NCI-H526 (cell line): ENCODE measurements around the gene GGCT.
A peak's percentile ranks its signal among the peaks of the same experiment; 100 is the strongest.

Source experiments
- DNase-seq, 2 experiments: peaks; one replicate each; lab custom pipeline; 2025; lab: John Stamatoyannopoulos, UW

GGCT gene

DNA sequence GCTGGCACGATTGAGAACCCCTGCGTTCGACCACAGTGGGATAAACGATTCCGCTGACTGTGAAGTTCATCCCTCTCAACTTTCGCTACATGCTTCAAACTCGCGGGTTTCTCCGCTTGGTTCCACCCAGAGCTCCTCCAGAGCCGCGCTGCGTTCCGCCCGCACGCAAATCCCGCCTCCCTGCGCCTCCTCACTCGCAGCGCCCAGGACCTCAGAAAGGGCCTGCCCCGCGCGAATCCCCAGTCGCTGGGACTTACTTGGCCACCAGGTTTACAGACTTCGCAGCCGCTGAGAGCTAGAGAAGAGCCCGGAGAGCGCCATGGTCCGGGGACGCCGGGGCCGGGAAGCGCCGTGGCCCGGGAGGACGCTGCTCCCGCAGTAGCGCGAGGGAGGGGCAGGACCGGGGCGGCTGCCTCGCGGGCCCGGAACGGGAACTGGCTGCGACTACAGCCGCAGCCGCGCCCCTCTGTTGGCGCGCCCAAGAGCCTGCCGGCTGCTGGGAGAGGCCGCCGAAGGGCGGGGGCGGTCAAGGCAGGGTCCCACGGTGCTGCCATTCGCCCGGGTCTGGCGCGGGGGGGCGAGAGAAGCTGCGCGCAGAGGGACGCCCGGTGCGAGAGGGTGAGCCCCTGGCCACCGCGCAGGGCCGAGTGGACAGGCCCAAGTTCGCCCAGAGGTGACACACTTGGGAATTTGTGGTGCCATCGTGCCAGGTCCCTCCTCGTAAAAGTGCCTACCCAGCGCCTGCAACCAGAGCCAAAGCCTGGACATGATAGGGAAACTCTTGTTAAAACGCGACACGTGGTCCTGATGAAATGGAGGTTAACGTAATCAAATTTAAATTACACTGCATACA is 26.1 kb downstream of the GGCT start, which contains the start of gene NOD1:
NOD1 (minus strand) TSS at position 436 of the 853 bp plus-strand sequence. CDS start 21,863 bp downstream, outside the sequence.
- DNase-seq: peak; percentile 62 to 93

DNA sequence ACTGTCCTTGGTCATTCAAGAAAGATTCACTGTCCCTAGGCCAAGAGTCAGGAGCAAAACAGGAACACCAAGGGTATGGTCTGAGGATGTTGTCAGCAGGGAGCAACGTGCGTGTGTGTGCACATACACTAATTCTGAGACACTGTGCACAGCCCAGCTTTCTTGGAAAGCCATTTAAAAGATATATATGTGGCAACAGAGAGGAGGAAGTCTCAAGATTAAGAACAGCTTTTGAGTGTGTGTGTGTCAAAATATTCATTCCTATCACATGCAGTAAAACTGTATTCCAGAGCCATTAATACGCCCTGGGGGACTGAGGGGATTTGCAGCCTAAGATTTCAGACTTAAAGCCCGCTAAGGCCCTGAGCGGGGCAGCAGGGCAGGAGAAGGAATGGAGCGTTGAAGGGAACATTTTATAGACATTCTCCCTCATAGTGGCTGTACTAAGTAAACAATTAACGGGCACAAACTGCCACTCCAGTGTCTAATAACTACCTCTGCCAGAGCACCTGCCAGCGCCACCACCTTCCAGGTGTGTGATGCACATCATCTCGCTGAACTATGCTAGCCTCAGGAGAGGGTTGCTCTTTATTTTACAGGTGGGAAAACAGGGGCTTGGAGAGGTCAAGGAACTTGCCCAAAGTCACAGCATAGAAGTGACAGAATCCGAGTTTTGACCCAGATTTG is 28.0 kb downstream of the GGCT start:
- DNase-seq: peak; percentile 72 to 85

GRCh38 chr7:30475580-30475979 is 29.0 kb downstream of the GGCT start:
- no peak for DNase-seq

DNA sequence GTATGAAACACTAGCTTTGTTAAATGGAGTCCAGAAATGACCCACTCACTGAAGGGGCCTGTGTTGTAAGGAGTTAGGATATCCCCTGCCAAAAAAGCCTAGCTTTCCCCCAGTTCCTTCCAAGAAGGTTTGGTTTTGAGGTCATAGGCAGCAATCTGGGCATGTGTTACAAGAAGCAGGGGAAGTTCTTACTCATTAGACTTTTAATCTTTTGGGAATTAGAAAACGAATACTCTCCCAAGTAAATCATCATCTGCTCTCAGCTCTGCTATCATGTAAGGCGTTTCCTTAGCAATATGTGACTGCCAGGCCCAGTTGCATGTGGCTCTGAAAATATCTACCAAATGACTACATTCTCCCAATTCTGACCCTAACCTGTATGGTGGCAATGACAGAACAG is 29.7 kb downstream of the GGCT start:
- DNase-seq: no peak

GRCh38 chr7:30474485-30474884 is 30.1 kb downstream of the GGCT start:
- no peak for DNase-seq

DNA sequence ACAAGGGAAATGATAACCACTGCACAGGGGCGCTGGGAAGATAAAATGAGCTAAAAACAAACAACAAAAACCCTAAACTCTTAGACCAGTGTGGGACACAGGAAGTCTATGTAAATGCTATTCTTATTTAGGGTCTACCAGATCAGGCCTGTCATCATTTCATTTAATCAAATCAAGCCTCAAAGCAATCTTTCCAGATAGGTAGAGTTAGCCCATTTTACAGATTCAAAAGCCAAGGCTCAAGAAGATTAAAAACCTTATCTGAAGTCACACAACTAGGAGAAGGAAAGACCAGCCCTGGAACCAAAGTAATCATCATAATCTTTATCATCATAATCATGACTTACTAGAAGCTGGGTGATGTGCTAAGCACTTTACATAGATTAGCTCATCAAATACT is 30.7 kb downstream of the GGCT start:
- no peak for DNase-seq

- no peak for DNase-seq
These were observed 31.5 kb downstream of the GGCT start for GRCh38 chr7:30472784-30473775.

DNA sequence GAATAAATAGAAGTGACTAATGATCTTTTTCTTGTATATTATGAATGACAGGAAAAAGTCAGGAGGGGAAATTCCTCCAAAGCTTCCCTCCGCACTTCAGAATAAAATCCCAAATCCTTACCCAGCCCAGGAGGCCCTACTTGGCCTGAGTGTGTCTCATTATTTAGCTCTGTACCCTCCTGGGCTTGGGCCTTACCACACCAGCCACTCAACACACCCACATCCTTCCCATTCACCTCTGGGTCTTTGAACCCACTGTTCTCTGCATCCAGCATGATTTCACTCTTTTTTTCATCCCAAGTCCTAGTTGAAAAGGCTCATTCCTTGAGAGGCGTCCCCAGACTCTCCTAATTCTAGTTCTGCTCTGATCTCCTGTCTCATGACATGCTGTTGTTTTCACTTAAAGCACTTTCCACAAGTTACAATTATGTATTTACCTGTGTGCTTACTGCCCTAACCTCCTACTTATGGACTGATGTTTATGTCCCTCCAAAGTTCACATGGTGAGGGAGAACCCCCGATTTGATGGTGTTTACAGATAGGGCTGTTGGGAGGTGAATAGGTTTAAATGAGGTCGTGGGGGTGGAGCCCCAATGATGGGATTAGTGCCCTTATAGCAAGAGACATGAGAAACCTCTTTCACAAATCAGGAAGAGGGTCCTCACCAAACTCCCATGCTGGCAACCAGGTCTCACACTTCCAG is 32.4 kb downstream of the GGCT start:
- no peak for DNase-seq

- no peak for DNase-seq
These were observed 33.4 kb downstream of the GGCT start for GRCh38 chr7:30471205-30471604.

- no peak for DNase-seq
These were observed 33.9 kb downstream of the GGCT start for GRCh38 chr7:30470771-30471170.

GRCh38 chr7:30470163-30470770 is 34.4 kb downstream of the GGCT start:
- no peak for DNase-seq

DNA sequence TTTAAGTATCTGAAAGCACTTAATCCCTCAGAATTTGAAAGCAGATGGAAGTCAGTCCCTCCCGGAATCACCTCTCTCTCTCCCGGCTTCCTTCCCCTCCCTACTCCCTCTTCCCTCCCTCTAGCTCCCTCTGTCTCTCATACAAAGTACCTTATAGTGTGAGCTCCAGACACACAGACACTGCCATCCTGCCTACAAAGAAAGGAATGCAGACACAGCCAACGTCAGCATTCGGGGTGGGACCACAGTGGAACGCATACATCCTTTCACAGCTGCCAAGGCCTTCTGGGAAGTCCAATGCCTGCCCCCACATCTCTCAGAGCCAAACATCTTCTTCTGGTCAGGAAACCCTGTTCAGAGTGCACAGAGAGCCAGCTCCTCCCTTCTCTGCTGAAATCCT is 35.3 kb downstream of the GGCT start:
- peak in 1 of 2 experiments; percentile 16 for DNase-seq

- no peak for DNase-seq
These were observed 35.8 kb downstream of the GGCT start for GRCh38 chr7:30468791-30469190.

DNA sequence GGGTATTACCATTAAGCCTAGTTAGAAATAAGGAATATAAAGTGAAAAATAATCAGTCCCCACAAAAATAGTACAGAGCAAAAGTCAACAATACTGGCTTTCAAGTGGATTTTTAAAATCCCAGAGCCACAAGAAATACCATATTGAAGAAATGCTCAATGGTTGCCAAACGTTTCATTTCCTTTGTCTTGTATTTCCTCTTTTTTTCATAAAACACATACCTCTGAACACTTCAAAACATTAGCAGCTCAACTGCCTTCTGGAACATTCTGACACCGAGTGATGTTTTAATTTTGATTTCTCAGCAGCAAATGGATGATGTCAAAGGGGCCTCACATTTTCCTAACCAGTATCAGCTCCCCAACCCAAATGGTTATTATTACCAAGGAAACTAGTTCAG is 36.6 kb downstream of the GGCT start:
- no peak for DNase-seq

DNA sequence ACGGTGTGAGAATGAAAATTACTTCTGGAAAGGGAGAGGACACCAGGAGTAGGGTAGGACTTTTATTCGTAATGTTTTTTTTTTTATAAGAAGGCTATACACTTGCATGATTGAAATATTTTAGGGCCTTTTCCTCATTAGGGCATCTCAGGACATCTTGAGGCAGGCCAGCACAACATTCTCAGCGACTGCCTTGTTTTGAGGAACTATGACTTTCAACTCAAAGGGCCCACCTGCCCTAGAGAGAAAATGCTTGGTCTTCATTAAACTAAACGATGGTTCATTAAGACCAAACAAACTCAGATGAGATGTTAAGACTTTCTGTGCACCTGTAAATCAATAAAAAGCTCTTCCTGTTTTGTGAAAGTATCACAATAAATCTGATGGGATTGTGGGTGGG is 37.4 kb downstream of the GGCT start:
- no peak for DNase-seq

GRCh38 chr7:30466266-30466665 is 38.4 kb downstream of the GGCT start:
- DNase-seq: no peak

DNA sequence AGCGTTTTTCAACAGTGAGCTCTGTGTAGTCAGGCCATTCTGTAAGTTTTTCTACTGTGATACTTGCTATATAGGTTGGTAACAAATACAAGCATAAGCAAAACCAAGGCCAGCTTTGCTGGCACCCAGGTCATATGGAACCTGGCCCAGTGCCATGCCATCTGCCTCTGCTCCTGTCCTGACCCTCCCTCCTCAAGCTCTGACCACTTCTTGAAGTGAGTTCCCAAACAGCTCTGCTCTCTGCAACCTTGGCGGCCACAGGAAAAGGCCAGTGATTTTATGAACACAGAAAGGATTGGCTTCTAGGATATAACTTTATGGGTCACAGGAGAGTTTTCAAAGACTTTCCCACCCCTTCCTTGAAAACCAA is 38.8 kb downstream of the GGCT start:
- DNase-seq: no peak

DNA sequence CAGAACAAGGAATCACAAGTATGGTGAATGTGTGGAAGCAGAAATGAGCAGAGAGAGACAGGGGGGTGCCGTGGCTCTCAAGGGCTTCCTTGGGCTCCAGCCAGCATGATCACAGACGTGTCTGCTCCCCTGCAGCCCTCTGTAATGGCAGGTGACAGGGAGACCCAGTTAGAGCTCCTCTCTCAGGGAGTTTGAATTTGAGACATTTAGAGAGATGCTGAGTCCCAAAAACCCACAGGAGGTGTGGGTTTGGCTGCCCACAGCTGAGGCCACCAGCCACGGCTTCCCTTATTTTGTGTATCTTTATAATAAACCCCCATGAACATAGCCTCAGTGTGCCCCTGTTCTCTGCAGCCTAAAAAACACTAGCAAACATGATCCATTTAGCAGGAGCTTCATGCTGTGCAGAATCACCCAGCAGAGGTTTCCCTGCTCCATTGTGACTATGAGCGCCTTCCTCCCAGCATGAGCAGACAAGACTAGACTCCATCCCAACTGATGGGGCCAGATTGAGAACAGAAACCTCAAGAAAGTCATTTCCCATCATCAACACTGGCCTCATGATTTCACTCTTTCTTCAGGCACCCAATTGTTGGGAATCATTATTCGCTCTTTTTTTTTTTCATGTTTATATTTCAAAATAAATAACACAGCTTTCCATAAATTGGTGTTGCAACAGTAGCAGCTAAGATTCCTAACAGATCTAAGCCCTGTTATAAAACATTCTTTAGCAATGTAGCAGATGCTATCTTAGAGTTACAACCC is 39.4 kb downstream of the GGCT start:
- no peak for DNase-seq

- no peak for DNase-seq
These were observed 40.4 kb downstream of the GGCT start for GRCh38 chr7:30464231-30464671.
